ENCODE data around the gene SLC35F3.

SLC35F3 gene

GRCh38 chr1:233897325-233898162 is 6.9 kb upstream of the SLC35F3 start:
- H3K9me3 Mint-ChIP-seq, result peaks cover 0 to 20% of the 10 kb centered on the region in 2 donors
- no peak for DNase-seq
- peaks cover 56% of the 10 kb centered on the region for H3K27me3 Mint-ChIP-seq
- H3K4me1 Mint-ChIP-seq, result peaks cover 8% of the 10 kb centered on the region
- ATAC-seq, result peak; percentile 76
- H3K27ac Mint-ChIP-seq, result no peak overlapping the region
- H3K4me3 Mint-ChIP-seq, result no peak overlapping the region

GRCh38 chr1:233901495-233901894 is 3.0 kb upstream of the SLC35F3 start:
- no peak for DNase-seq
- peaks cover 22% of the 10 kb centered on the region for H3K4me1 Mint-ChIP-seq
- peaks cover 82% of the 10 kb centered on the region for H3K27me3 Mint-ChIP-seq
- peaks cover 4 to 9% of the 10 kb centered on the region in 2 donors for H3K9me3 Mint-ChIP-seq
- no peak for ATAC-seq
- no peak overlapping the region for H3K4me3 Mint-ChIP-seq
- no peak overlapping the region for H3K27ac Mint-ChIP-seq

GRCh38 chr1:233905416-233906051 is 1.1 kb downstream of the SLC35F3 start:
- H3K9me3 Mint-ChIP-seq, result peaks cover 0 to 4% of the 10 kb centered on the region in 2 donors
- H3K4me1 Mint-ChIP-seq, result peaks cover 15% of the 10 kb centered on the region
- no peak overlapping the region for H3K27ac Mint-ChIP-seq
- peaks cover 84% of the 10 kb centered on the region for H3K27me3 Mint-ChIP-seq
- DNase-seq (no peak), ATAC-seq (no peak)
- no peak overlapping the region for H3K4me3 Mint-ChIP-seq

GRCh38 chr1:233907151-233907550 is 2.7 kb downstream of the SLC35F3 start:
- no peak for DNase-seq
- peaks cover 0 to 4% of the 10 kb centered on the region in 2 donors for H3K9me3 Mint-ChIP-seq
- no peak overlapping the region for H3K27ac Mint-ChIP-seq
- peaks cover 82% of the 10 kb centered on the region for H3K27me3 Mint-ChIP-seq
- ATAC-seq, result no peak
- peaks cover 15% of the 10 kb centered on the region for H3K4me1 Mint-ChIP-seq
- H3K4me3 Mint-ChIP-seq, result no peak overlapping the region

- H3K4me1 Mint-ChIP-seq, result peaks cover 15% of the 10 kb centered on the region
- no peak overlapping the region for H3K4me3 Mint-ChIP-seq
- H3K27ac Mint-ChIP-seq, result no peak overlapping the region
- DNase-seq (no peak), ATAC-seq (no peak)
- peaks cover 0 to 4% of the 10 kb centered on the region in 2 donors for H3K9me3 Mint-ChIP-seq
- peaks cover 81% of the 10 kb centered on the region for H3K27me3 Mint-ChIP-seq
These were observed 3.6 kb downstream of the SLC35F3 start for GRCh38 chr1:233908092-233908491.

- Mint-ChIP-seq H3K27ac (no peak overlapping the region), H3K4me3 (no peak overlapping the region), H3K4me1 (peaks cover 12% of the 10 kb centered on the region), H3K9me3 (peaks cover 0 to 1% of the 10 kb centered on the region in 2 donors), H3K27me3 (peaks cover 72% of the 10 kb centered on the region)
- DNase-seq (no peak), ATAC-seq (no peak)
These were observed 4.7 kb downstream of the SLC35F3 start for GRCh38 chr1:233909195-233909594.

- no peak overlapping the region for H3K27ac Mint-ChIP-seq
- ATAC-seq (no peak), DNase-seq (no peak)
- H3K9me3 Mint-ChIP-seq, result peaks cover 0 to 8% of the 10 kb centered on the region in 2 donors
- no peaks in the 10 kb centered on the region for H3K4me1 Mint-ChIP-seq
- no peak overlapping the region for H3K4me3 Mint-ChIP-seq
- H3K27me3 Mint-ChIP-seq, result peaks cover 41% of the 10 kb centered on the region
These were observed 8.0 kb downstream of the SLC35F3 start for GRCh38 chr1:233912447-233912846.

GRCh38 chr1:233912909-233913308 is 8.4 kb downstream of the SLC35F3 start:
- ATAC-seq, result no peak
- DNase-seq, result no peak

GRCh38 chr1:233916706-233917105 is 12.2 kb downstream of the SLC35F3 start:
- ATAC-seq (no peak), DNase-seq (no peak)
- H3K4me3 Mint-ChIP-seq, result no peak overlapping the region
- peaks cover 12% of the 10 kb centered on the region for H3K27me3 Mint-ChIP-seq
- H3K9me3 Mint-ChIP-seq, result peaks cover 0 to 8% of the 10 kb centered on the region in 2 donors
- no peak overlapping the region for H3K27ac Mint-ChIP-seq
- H3K4me1 Mint-ChIP-seq, result no peaks in the 10 kb centered on the region

More at GRCh38 chr1:233912909-233913308, 8.4 kb downstream of the SLC35F3 start:
- no peak overlapping the region for H3K4me3 Mint-ChIP-seq
- H3K27me3 Mint-ChIP-seq, result peaks cover 36% of the 10 kb centered on the region
- peaks cover 0 to 8% of the 10 kb centered on the region in 2 donors for H3K9me3 Mint-ChIP-seq
- H3K27ac Mint-ChIP-seq, result no peak overlapping the region
- H3K4me1 Mint-ChIP-seq, result no peaks in the 10 kb centered on the region

- Mint-ChIP-seq H3K4me3 (no peak overlapping the region), H3K27ac (no peak overlapping the region), H3K4me1 (no peaks in the 10 kb centered on the region), H3K9me3 (peaks cover 0 to 20% of the 10 kb centered on the region in 2 donors), H3K27me3 (no peaks in the 10 kb centered on the region)
- ATAC-seq (no peak), DNase-seq (no peak)
These were observed 15.3 kb downstream of the SLC35F3 start for GRCh38 chr1:233919786-233920185.

- Mint-ChIP-seq H3K27me3 (peaks cover 11% of the 10 kb centered on the region), H3K9me3 (peaks cover 0 to 21% of the 10 kb centered on the region in 2 donors), H3K4me3 (no peak overlapping the region), H3K4me1 (no peaks in the 10 kb centered on the region), H3K27ac (no peak overlapping the region)
- ATAC-seq, result no peak
- no peak for DNase-seq
These were observed 23.6 kb downstream of the SLC35F3 start for GRCh38 chr1:233928123-233928522.

- no peak for DNase-seq
- no peaks in the 10 kb centered on the region for H3K4me1 Mint-ChIP-seq
- no peak for ATAC-seq
- peaks cover 32% of the 10 kb centered on the region for H3K27me3 Mint-ChIP-seq
- no peak overlapping the region for H3K27ac Mint-ChIP-seq
- no peak overlapping the region for H3K4me3 Mint-ChIP-seq
- H3K9me3 Mint-ChIP-seq, result no peaks in the 10 kb centered on the region
These were observed 28.9 kb downstream of the SLC35F3 start for GRCh38 chr1:233933339-233933738.

GRCh38 chr1:233935297-233935868 is 30.9 kb downstream of the SLC35F3 start:
- ATAC-seq, result no peak
- Mint-ChIP-seq H3K4me3 (no peak overlapping the region), H3K4me1 (no peaks in the 10 kb centered on the region), H3K27ac (no peak overlapping the region), H3K9me3 (no peaks in the 10 kb centered on the region), H3K27me3 (peaks cover 32% of the 10 kb centered on the region)
- no peak for DNase-seq

- H3K4me1 Mint-ChIP-seq, result no peaks in the 10 kb centered on the region
- no peak overlapping the region for H3K4me3 Mint-ChIP-seq
- no peaks in the 10 kb centered on the region for H3K9me3 Mint-ChIP-seq
- peaks cover 32% of the 10 kb centered on the region for H3K27me3 Mint-ChIP-seq
- ATAC-seq (no peak), DNase-seq (no peak)
- H3K27ac Mint-ChIP-seq, result no peak overlapping the region
These were observed 31.9 kb downstream of the SLC35F3 start for GRCh38 chr1:233936422-233936821.

GRCh38 chr1:233936842-233937241 is 32.4 kb downstream of the SLC35F3 start:
- H3K27ac Mint-ChIP-seq, result no peak overlapping the region
- no peaks in the 10 kb centered on the region for H3K9me3 Mint-ChIP-seq
- DNase-seq (no peak), ATAC-seq (no peak)
- H3K4me1 Mint-ChIP-seq, result no peaks in the 10 kb centered on the region
- H3K4me3 Mint-ChIP-seq, result no peak overlapping the region
- H3K27me3 Mint-ChIP-seq, result peaks cover 32% of the 10 kb centered on the region

- no peaks in the 10 kb centered on the region for H3K4me1 Mint-ChIP-seq
- H3K27me3 Mint-ChIP-seq, result peaks cover 36% of the 10 kb centered on the region
- no peak for ATAC-seq
- no peak overlapping the region for H3K4me3 Mint-ChIP-seq
- no peak for DNase-seq
- no peaks in the 10 kb centered on the region for H3K9me3 Mint-ChIP-seq
- no peak overlapping the region for H3K27ac Mint-ChIP-seq
These were observed 34.0 kb downstream of the SLC35F3 start for GRCh38 chr1:233938476-233938875.

All from stimulated activated naive CD8-positive, alpha-beta T cell treated with anti-CD3 and anti-CD28 coated beads, Interleukin-15, amount 100 ng/mL, for 72 hours (primary cell).